WTC11 (cell line): ENCODE data around the gene GPR151. TPM values are rescaled to one million over a fixed set of nuclear protein-coding genes. Genes with fewer than 3 reads are reported as not detected.

Experiments
- ATAC-seq: fragments of 200-7000 bp; cut with Tn5 transposase; 2 replicates; pipeline ENCODE4 v1.10.0; 2021; ENCODE audit warnings: mild to moderate bottlenecking, moderate library complexity
- CTCF ChIA-PET: fragments of 300-600 bp; sonication (Branson Sonifier 250); formaldehyde crosslinking; loops from one replicate; lab custom pipeline; 2021; ENCODE audit warnings: antibody characterized with exemption; lab: Charles Lee
- POLR2A ChIA-PET: fragments of 350-600 bp; sonication (Branson Sonifier 250); formaldehyde crosslinking; loops from one replicate; lab custom pipeline; 2021; ENCODE audit warnings: antibody characterized with exemption; lab: Charles Lee
- DNase-seq: peaks from one replicate; pipeline ENCODE4 v3.0.0; 2021; ENCODE audit warnings: low spot score
- H3K27ac Mint-ChIP-seq: 2 replicates; pipeline ENCODE4 v1.8.0; 2021; ENCODE audit warnings: mixed read lengths
- H3K27me3 Mint-ChIP-seq: 2 replicates; pipeline ENCODE4 v1.8.0; 2021; ENCODE audit warnings: low read depth, mild to moderate bottlenecking, moderate library complexity, mixed read lengths
- H3K36me3 Mint-ChIP-seq: 2 replicates; pipeline ENCODE4 v1.8.0; 2021; ENCODE audit warnings: mixed read lengths
- H3K4me1 Mint-ChIP-seq: 2 replicates; pipeline ENCODE4 v1.8.0; 2022; ENCODE audit warnings: mixed read lengths
- H3K4me3 Mint-ChIP-seq: 2 replicates; pipeline ENCODE4 v1.8.0; 2021; ENCODE audit warnings: mild to moderate bottlenecking, moderate library complexity, mixed read lengths
- H3K9me3 Mint-ChIP-seq: 2 replicates; pipeline ENCODE4 v1.8.0; 2021; ENCODE audit warnings: mixed read lengths
- ATF1 ChIP-seq: sonication (generic); formaldehyde crosslinking; IDR thresholded peaks from 2 replicates; pipeline ENCODE4 v1.8.1; 2023; ENCODE audit warnings: mild to moderate bottlenecking, moderate library complexity, missing genetic modification reagents
- CREB1 ChIP-seq: sonication (generic); formaldehyde crosslinking; IDR thresholded peaks from 2 replicates; pipeline ENCODE4 v1.8.0; 2023; ENCODE audit warnings: mild to moderate bottlenecking, missing genetic modification reagents
- CREM ChIP-seq: sonication (generic); formaldehyde crosslinking; IDR thresholded peaks from 2 replicates; pipeline ENCODE4 v1.8.1; 2022; ENCODE audit warnings: mild to moderate bottlenecking, missing genetic modification reagents, moderate library complexity
- ETV6 ChIP-seq: sonication (generic); formaldehyde crosslinking; IDR thresholded peaks from 2 replicates; pipeline ENCODE4 v1.8.1; 2022; ENCODE audit warnings: mild to moderate bottlenecking, missing genetic modification reagents
- FOXJ3 ChIP-seq: sonication (generic); formaldehyde crosslinking; IDR thresholded peaks from 2 replicates; pipeline ENCODE4 v1.9.0; 2021; ENCODE audit warnings: missing genetic modification reagents, mild to moderate bottlenecking, borderline replicate concordance
- JUN ChIP-seq: sonication (generic); formaldehyde crosslinking; IDR thresholded peaks from 2 replicates; pipeline ENCODE4 v1.8.0; 2023; ENCODE audit warnings: mild to moderate bottlenecking, missing genetic modification reagents
- NR3C1 ChIP-seq: sonication (generic); formaldehyde crosslinking; conservative IDR thresholded peaks from 2 replicates; pipeline ENCODE4 v1.8.1; 2023; ENCODE audit warnings: low read depth, mild to moderate bottlenecking, missing genetic modification reagents
- RORB ChIP-seq: fragments of 250-450 bp; sonication (Bioruptor Pico); IDR thresholded peaks from 2 replicates; pipeline ENCODE4 v1.9.0; 2021; ENCODE audit warnings: mild to moderate bottlenecking
- ZBTB21 ChIP-seq: sonication (generic); formaldehyde crosslinking; IDR thresholded peaks from 2 replicates; pipeline ENCODE4 v1.8.1; 2023; ENCODE audit warnings: mild to moderate bottlenecking, missing genetic modification reagents, borderline replicate concordance
- ZNF219 ChIP-seq: sonication (generic); formaldehyde crosslinking; IDR thresholded peaks from 2 replicates; pipeline ENCODE4 v1.8.0; 2023; ENCODE audit warnings: missing genetic modification reagents, mild to moderate bottlenecking, borderline replicate concordance
- ZNF396 ChIP-seq: fragments of 250-450 bp; sonication (Bioruptor Pico); IDR thresholded peaks from 2 replicates; pipeline ENCODE4 v1.8.0; 2021; ENCODE audit warnings: mild to moderate bottlenecking, moderate library complexity, borderline replicate concordance
- ZNF423 ChIP-seq: fragments of 250-450 bp; sonication (Bioruptor Pico); IDR thresholded peaks from 2 replicates; pipeline ENCODE4 v2.1.2; 2022; ENCODE audit warnings: mild to moderate bottlenecking, moderate library complexity
- ZNF671 ChIP-seq: fragments of 250-450 bp; sonication (Bioruptor Pico); IDR thresholded peaks from 2 replicates; pipeline ENCODE4 v1.8.0; 2021; ENCODE audit warnings: mild to moderate bottlenecking
- total RNA-seq: library from RNA; stranded (reverse); gene quantifications from 3 replicates; pipeline ENCODE4 v1.2.3, GENCODE V29; 2021
- TF ChIP-seq, protein P1 (sequence below): fragments of 250-450 bp; sonication (Bioruptor Pico); IDR thresholded peaks from 2 replicates; pipeline ENCODE4 v1.9.0; 2021; ENCODE audit warnings: moderate library complexity, mild to moderate bottlenecking, inconsistent platforms, borderline replicate concordance
- TF ChIP-seq, protein P2 (sequence below): sonication (generic); formaldehyde crosslinking; IDR thresholded peaks from 2 replicates; pipeline ENCODE4 v1.8.0; 2023; ENCODE audit warnings: missing genetic modification reagents
- TF ChIP-seq, protein P3 (sequence below): fragments of 200-600 bp; IDR thresholded peaks from 2 replicates; pipeline ENCODE4 v1.8.0; 2022; ENCODE audit warnings: antibody characterized with exemption
- TF ChIP-seq, protein P4 (sequence below): sonication (generic); formaldehyde crosslinking; IDR thresholded peaks from 2 replicates; pipeline ENCODE4 v1.8.0; 2022; ENCODE audit warnings: mild to moderate bottlenecking, missing genetic modification reagents
- TF ChIP-seq, protein P5 (sequence below): sonication (generic); formaldehyde crosslinking; IDR thresholded peaks from 2 replicates; pipeline ENCODE4 v1.8.0; 2022; ENCODE audit warnings: mild to moderate bottlenecking, missing genetic modification reagents
- TF ChIP-seq, protein P6 (sequence below): sonication (generic); formaldehyde crosslinking; IDR thresholded peaks from 2 replicates; pipeline ENCODE4 v1.8.1; 2023; ENCODE audit warnings: mild to moderate bottlenecking, missing genetic modification reagents

The GPR151 gene
- total RNA-seq, 1 experiment from 2014 or later: not detected

DNA sequence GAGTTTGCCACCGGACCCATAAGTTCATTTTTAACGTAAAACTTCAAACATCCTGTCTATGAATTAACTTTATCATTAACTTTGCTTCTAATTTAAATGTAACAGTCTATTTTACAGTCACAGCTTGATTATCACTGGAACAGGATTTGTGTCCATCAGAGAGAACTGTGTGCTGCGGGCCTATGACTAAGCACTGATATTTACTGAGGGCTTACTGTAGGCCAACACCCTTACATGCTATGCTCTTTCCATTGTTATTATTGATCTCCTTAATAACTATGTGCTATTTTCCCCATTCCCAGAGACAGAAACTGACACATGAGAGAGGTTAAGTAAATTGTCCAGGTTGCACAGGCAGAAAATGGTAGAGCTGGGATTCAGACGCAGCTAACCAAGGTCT, 24.0 kb upstream of the GPR151 start:
- POLR2A ChIA-PET: no interaction called here

DNA sequence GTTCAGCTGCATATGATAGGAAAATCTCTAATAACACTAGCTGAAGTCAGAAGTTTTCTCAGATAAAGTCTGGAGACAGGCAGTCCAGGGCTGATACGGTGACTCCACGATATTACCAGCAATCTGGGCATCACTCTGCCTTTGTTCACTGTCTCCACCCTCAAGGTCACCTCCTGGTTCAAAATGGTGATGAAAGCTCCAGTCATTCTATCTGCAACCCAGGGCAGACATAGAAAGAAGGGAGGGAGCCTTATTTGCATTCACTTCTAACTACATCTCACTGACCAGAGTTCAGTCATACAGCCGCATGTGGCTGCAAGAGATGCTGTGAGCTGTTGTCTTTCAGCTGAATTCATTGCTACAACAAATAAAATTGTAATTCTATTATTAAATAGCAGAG, 22.4 kb upstream of the GPR151 start:
- H3K27me3 Mint-ChIP-seq: no peaks in the 10 kb centered on the region
- H3K36me3 Mint-ChIP-seq: no peaks in the 10 kb centered on the region
- H3K4me3 Mint-ChIP-seq: no peak overlapping the region
- no peak overlapping the region for H3K27ac Mint-ChIP-seq
- TF ChIP-seq ZNF396 (CRISPR knock-in tag): no peak
- no peak for TF ChIP-seq NR3C1 (CRISPR knock-in tag)
- TF ChIP-seq ZNF219: no peak
- TF ChIP-seq ETV6 (CRISPR knock-in tag): no peak
- TF ChIP-seq ZBTB21 (CRISPR knock-in tag): no peak
- no peaks in the 10 kb centered on the region for H3K9me3 Mint-ChIP-seq
- ChIA-PET POLR2A (no interaction called here), CTCF (interaction anchor here (0.6 to 1.4 kb wide), 3 partner anchors 182 to 650 kb away, joined by 3 to 5 read pairs (median 4); no protein-coding TSS in a partner anchor)
- DNase-seq (no peak), ATAC-seq (no peak)
- H3K4me1 Mint-ChIP-seq: peaks cover 15% of the 10 kb centered on the region

More for the DNA sequence above, 24.0 kb upstream of the GPR151 start:
- H3K4me3 Mint-ChIP-seq: no peak overlapping the region
- no peak for TF ChIP-seq CREM
- TF ChIP-seq ZNF423 (CRISPR knock-in tag): no peak
- no peak for TF ChIP-seq JUN
- no peak for TF ChIP-seq RORB (CRISPR knock-in tag)
- TF ChIP-seq, protein P1, sequence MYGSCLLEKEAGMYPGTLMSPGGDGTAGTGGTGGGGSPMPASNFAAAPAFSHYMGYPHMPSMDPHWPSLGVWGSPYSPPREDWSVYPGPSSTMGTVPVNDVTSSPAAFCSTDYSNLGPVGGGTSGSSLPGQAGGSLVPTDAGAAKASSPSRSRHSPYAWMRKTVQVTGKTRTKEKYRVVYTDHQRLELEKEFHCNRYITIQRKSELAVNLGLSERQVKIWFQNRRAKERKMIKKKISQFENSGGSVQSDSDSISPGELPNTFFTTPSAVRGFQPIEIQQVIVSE (CRISPR knock-in tag): no peak
- TF ChIP-seq, protein P2, sequence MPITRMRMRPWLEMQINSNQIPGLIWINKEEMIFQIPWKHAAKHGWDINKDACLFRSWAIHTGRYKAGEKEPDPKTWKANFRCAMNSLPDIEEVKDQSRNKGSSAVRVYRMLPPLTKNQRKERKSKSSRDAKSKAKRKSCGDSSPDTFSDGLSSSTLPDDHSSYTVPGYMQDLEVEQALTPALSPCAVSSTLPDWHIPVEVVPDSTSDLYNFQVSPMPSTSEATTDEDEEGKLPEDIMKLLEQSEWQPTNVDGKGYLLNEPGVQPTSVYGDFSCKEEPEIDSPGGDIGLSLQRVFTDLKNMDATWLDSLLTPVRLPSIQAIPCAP (CRISPR knock-in tag): no peak
- TF ChIP-seq ZNF671 (CRISPR knock-in tag): no peak
- TF ChIP-seq, protein P3, sequence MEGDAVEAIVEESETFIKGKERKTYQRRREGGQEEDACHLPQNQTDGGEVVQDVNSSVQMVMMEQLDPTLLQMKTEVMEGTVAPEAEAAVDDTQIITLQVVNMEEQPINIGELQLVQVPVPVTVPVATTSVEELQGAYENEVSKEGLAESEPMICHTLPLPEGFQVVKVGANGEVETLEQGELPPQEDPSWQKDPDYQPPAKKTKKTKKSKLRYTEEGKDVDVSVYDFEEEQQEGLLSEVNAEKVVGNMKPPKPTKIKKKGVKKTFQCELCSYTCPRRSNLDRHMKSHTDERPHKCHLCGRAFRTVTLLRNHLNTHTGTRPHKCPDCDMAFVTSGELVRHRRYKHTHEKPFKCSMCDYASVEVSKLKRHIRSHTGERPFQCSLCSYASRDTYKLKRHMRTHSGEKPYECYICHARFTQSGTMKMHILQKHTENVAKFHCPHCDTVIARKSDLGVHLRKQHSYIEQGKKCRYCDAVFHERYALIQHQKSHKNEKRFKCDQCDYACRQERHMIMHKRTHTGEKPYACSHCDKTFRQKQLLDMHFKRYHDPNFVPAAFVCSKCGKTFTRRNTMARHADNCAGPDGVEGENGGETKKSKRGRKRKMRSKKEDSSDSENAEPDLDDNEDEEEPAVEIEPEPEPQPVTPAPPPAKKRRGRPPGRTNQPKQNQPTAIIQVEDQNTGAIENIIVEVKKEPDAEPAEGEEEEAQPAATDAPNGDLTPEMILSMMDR: no peak
- no peak for TF ChIP-seq ATF1 (CRISPR knock-in tag)
- TF ChIP-seq FOXJ3 (CRISPR knock-in tag): no peak
- TF ChIP-seq, protein P4, sequence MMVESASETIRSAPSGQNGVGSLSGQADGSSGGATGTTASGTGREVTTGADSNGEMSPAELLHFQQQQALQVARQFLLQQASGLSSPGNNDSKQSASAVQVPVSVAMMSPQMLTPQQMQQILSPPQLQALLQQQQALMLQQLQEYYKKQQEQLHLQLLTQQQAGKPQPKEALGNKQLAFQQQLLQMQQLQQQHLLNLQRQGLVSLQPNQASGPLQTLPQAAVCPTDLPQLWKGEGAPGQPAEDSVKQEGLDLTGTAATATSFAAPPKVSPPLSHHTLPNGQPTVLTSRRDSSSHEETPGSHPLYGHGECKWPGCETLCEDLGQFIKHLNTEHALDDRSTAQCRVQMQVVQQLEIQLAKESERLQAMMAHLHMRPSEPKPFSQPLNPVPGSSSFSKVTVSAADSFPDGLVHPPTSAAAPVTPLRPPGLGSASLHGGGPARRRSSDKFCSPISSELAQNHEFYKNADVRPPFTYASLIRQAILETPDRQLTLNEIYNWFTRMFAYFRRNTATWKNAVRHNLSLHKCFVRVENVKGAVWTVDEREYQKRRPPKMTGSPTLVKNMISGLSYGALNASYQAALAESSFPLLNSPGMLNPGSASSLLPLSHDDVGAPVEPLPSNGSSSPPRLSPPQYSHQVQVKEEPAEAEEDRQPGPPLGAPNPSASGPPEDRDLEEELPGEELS (CRISPR knock-in tag): no peak
- TF ChIP-seq CREB1 (CRISPR knock-in tag): no peak
- TF ChIP-seq, protein P5, sequence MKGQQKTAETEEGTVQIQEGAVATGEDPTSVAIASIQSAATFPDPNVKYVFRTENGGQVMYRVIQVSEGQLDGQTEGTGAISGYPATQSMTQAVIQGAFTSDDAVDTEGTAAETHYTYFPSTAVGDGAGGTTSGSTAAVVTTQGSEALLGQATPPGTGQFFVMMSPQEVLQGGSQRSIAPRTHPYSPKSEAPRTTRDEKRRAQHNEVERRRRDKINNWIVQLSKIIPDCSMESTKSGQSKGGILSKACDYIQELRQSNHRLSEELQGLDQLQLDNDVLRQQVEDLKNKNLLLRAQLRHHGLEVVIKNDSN (CRISPR knock-in tag): no peak
- TF ChIP-seq, protein P6, sequence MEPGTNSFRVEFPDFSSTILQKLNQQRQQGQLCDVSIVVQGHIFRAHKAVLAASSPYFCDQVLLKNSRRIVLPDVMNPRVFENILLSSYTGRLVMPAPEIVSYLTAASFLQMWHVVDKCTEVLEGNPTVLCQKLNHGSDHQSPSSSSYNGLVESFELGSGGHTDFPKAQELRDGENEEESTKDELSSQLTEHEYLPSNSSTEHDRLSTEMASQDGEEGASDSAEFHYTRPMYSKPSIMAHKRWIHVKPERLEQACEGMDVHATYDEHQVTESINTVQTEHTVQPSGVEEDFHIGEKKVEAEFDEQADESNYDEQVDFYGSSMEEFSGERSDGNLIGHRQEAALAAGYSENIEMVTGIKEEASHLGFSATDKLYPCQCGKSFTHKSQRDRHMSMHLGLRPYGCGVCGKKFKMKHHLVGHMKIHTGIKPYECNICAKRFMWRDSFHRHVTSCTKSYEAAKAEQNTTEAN (CRISPR knock-in tag): no peak
- H3K36me3 Mint-ChIP-seq: no peaks in the 10 kb centered on the region
- ATAC-seq (no peak), DNase-seq (no peak)
- no peaks in the 10 kb centered on the region for H3K27me3 Mint-ChIP-seq
- CTCF ChIA-PET: interaction anchor here (1.5 to 4.6 kb wide), 2 partner anchors 335 to 425 kb away, joined by 4 to 65 read pairs; no protein-coding TSS in a partner anchor
- no peak overlapping the region for H3K27ac Mint-ChIP-seq
- peaks cover 8% of the 10 kb centered on the region for H3K4me1 Mint-ChIP-seq
- H3K9me3 Mint-ChIP-seq: no peaks in the 10 kb centered on the region
